DND-41 (cell line): Measurements from ENCODE around the gene GPR32.
"Not testable (repeated sequence)": the region's sequence is repeated elsewhere in the genome, so short reads cannot be mapped to it uniquely, and the experiment has no call there.

Experiments used
- ATAC-seq: fragments of 200-7000 bp; cut with Tn5 transposase; 3 replicates; pipeline ENCODE4 v1.9.1; 2021; ENCODE audit warnings: low read depth; ENCODE audit not compliant: insufficient read depth
- DNase-seq: peaks from one replicate; pipeline ENCODE4 v3.0.0-alpha.2; 2020
- H2AFZ ChIP-seq: 2 replicates; pipeline ENCODE4 v1.6.0; 2012; ENCODE audit warnings: low read depth, low read length
- H3K27ac ChIP-seq: 2 replicates; pipeline ENCODE4 v1.5.1; 2012; ENCODE audit warnings: low read length, inconsistent platforms
- H3K27me3 ChIP-seq: fragments of 200-600 bp; sonication (generic); 2 replicates; pipeline ENCODE4 v1.6.0; 2012; ENCODE audit warnings: low read length, mild to moderate bottlenecking, inconsistent platforms; ENCODE audit not compliant: insufficient read depth, poor library complexity
- H3K36me3 ChIP-seq: 2 replicates; pipeline ENCODE4 v1.5.1; 2012; ENCODE audit warnings: low read length, inconsistent platforms; ENCODE audit not compliant: insufficient read depth
- H3K4me1 ChIP-seq: 2 replicates; pipeline ENCODE4 v1.5.1; 2012; ENCODE audit warnings: mild to moderate bottlenecking, low read length; ENCODE audit not compliant: insufficient read depth
- H3K4me2 ChIP-seq: 2 replicates; pipeline ENCODE4 v1.6.0; 2012; ENCODE audit warnings: mild to moderate bottlenecking, moderate library complexity, low read length, inconsistent platforms; ENCODE audit not compliant: insufficient read depth
- H3K4me3 ChIP-seq, 2 experiments: fragments of 200-600 bp in 1 of 2; shearing (Covaris generic) in 1 of 2; 2 replicates each; pipeline ENCODE4 v1.5.1; 2012 to 2016; ENCODE audit warnings: inconsistent platforms in 2 of 2, low read length in 2 of 2, mild to moderate bottlenecking in 2 of 2, low read depth in 1 of 2, moderate library complexity in 1 of 2
- H3K79me2 ChIP-seq: 2 replicates; pipeline ENCODE4 v1.6.0; 2012; ENCODE audit warnings: low read length, inconsistent platforms; ENCODE audit not compliant: insufficient read depth
- H3K9ac ChIP-seq: 2 replicates; pipeline ENCODE4 v1.6.0; 2012; ENCODE audit warnings: low read depth, mild to moderate bottlenecking, inconsistent platforms, low read length, moderate library complexity
- H3K9me3 ChIP-seq: 2 replicates; pipeline ENCODE4 v1.5.1; 2012; ENCODE audit warnings: low read length, moderate library complexity, mild to moderate bottlenecking, inconsistent platforms; ENCODE audit not compliant: insufficient read depth, severe bottlenecking
- H4K20me1 ChIP-seq: 2 replicates; pipeline ENCODE4 v1.6.0; 2012; ENCODE audit warnings: low read length; ENCODE audit not compliant: insufficient read depth
- EZH2 ChIP-seq: IDR thresholded peaks from 3 replicates; pipeline ENCODE4 v1.6.1; 2012; ENCODE audit warnings: borderline replicate concordance, low read depth, mild to moderate bottlenecking, moderate library complexity, low read length, inconsistent platforms; ENCODE audit not compliant: severe bottlenecking
- TF ChIP-seq, protein P1 (sequence below): IDR thresholded peaks from 2 replicates; pipeline ENCODE4 v1.5.1; 2012; ENCODE audit warnings: borderline replicate concordance, low read length, moderate library complexity, mild to moderate bottlenecking; ENCODE audit not compliant: poor library complexity, severe bottlenecking; ENCODE audit errors: extremely low read depth

Gene GPR32

GRCh38 chr19:50768277-50768676 lies 2.0 kb upstream of the GPR32 start:
- Histone ChIP-seq H4K20me1 (no peaks in the 10 kb centered on the region), H3K79me2 (no peaks in the 10 kb centered on the region), H3K36me3 (no peaks in the 10 kb centered on the region), H3K27ac (no peak overlapping the region), H3K9ac (no peak overlapping the region), H3K4me3 (no peak overlapping the region), H2AFZ (no peak overlapping the region), H3K4me1 (no peaks in the 10 kb centered on the region), H3K27me3 (no peaks in the 10 kb centered on the region), H3K4me2 (no peak overlapping the region), H3K9me3 (no peaks in the 10 kb centered on the region)
- ATAC-seq (no peak), DNase-seq (no peak)
- TF ChIP-seq, protein P1, sequence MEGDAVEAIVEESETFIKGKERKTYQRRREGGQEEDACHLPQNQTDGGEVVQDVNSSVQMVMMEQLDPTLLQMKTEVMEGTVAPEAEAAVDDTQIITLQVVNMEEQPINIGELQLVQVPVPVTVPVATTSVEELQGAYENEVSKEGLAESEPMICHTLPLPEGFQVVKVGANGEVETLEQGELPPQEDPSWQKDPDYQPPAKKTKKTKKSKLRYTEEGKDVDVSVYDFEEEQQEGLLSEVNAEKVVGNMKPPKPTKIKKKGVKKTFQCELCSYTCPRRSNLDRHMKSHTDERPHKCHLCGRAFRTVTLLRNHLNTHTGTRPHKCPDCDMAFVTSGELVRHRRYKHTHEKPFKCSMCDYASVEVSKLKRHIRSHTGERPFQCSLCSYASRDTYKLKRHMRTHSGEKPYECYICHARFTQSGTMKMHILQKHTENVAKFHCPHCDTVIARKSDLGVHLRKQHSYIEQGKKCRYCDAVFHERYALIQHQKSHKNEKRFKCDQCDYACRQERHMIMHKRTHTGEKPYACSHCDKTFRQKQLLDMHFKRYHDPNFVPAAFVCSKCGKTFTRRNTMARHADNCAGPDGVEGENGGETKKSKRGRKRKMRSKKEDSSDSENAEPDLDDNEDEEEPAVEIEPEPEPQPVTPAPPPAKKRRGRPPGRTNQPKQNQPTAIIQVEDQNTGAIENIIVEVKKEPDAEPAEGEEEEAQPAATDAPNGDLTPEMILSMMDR, result no peak
- TF ChIP-seq EZH2, result no peak

- TF ChIP-seq, protein P1, result no peak
- no peak for TF ChIP-seq EZH2
- H3K9ac ChIP-seq, result no peak overlapping the region
Measured at GRCh38 chr19:50770888-50771287, 624 bp downstream of the GPR32 start.

DNA sequence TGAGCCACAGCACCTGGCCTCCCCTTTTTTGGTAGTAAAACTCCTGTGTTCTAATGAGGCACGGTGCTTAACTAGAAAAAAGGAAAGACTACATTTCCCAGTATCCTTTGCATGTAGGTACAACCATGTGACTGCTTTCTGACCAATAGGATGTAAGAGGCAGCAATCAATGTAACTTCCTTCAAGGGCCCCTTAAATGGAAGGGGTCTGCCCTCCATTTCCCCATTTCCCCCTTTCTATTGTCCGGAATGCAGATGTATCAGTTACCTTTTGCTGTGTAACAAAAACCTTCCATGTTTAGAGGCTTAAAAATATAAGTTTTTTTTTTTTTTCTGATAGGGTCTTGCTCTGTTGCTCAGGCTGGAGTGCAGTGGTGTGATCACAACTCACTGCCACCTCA lies 2.2 kb downstream of the GPR32 start:
- peaks cover 4% of the 10 kb centered on the region for H3K4me1 ChIP-seq
- H4K20me1 ChIP-seq, result peaks cover under 1% of the 10 kb centered on the region; the same call in 1 of the 2 replicates
- TF ChIP-seq, protein P1, result no peak
- no peak for TF ChIP-seq EZH2
- no peak overlapping the region for H3K9ac ChIP-seq
- no peak overlapping the region for H3K27ac ChIP-seq
- H3K79me2 ChIP-seq, result no peaks in the 10 kb centered on the region
- no peak overlapping the region for H3K4me3 ChIP-seq
- no peak overlapping the region for H2AFZ ChIP-seq
- H3K36me3 ChIP-seq, result no peaks in the 10 kb centered on the region
- H3K9me3 ChIP-seq, result no peaks in the 10 kb centered on the region
- ATAC-seq (peak; percentile 64; the same call in 2 of the 3 replicates), DNase-seq (no peak)
- H3K27me3 ChIP-seq, result peaks cover 9% of the 10 kb centered on the region
- no peak overlapping the region for H3K4me2 ChIP-seq

More at GRCh38 chr19:50770888-50771287, 624 bp downstream of the GPR32 start:
- no peak for ATAC-seq
- H3K27ac ChIP-seq, result no peak overlapping the region
- H3K4me1 ChIP-seq, result no peaks in the 10 kb centered on the region
- H3K79me2 ChIP-seq, result no peaks in the 10 kb centered on the region
- DNase-seq, result no peak
- no peaks in the 10 kb centered on the region for H3K9me3 ChIP-seq
- H3K4me3 ChIP-seq, result no peak overlapping the region
- no peaks in the 10 kb centered on the region for H3K27me3 ChIP-seq
- H3K4me2 ChIP-seq, result no peak overlapping the region
- no peaks in the 10 kb centered on the region for H4K20me1 ChIP-seq
- H2AFZ ChIP-seq, result no peak overlapping the region
- H3K36me3 ChIP-seq, result no peaks in the 10 kb centered on the region

DNA sequence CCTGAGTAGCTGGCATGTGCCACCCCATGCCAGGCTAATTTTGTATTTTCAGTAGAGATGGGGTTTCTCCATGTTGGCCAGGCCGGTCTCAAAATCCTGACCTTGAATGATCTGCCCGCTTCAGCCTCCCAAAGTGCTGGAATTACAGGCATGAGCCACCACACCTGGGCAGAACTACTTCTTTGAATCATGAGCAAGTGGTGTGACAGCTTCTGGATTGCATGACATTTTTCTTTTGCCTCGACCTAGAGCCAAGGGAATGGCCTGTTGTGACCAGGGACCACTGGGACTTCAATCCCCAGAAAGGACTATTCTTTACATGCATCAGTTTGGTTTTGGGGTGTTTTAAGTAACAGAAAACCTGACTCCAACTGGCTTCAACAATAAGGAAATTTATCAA lies 2.6 kb downstream of the GPR32 start:
- H3K9me3 ChIP-seq, H3K4me2 ChIP-seq, H3K4me3 ChIP-seq, H2AFZ ChIP-seq, H3K4me1 ChIP-seq, H3K27ac ChIP-seq, H3K36me3 ChIP-seq, ATAC-seq, H4K20me1 ChIP-seq, H3K79me2 ChIP-seq, DNase-seq, H3K9ac ChIP-seq: not testable (repeated sequence)
- H3K27me3 ChIP-seq, result peaks cover 13% of the 10 kb centered on the region

DNA sequence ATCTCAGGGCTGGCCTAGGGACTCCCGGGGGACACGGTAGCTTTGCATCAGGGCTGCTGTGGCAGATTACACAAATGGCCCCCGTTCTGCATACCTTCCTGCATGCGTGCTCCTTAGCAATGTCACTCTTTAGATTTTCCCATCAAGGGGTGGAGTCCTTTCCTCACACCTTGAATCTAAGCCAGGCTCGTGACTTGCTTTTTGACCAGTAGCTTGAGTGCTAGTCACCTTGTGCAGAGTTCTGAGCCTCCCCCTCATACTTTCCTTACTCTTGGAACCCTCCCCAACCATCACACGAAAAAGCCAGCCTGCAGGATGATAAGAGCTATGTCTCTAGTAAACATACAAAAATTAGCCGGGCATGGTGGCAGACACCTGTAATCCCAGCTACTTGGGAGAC lies 3.2 kb downstream of the GPR32 start:
- ATAC-seq, result not testable (repeated sequence)

More for the DNA sequence above, 3.2 kb downstream of the GPR32 start:
- H3K4me3 ChIP-seq, H4K20me1 ChIP-seq, H3K36me3 ChIP-seq, H3K79me2 ChIP-seq, H3K9ac ChIP-seq, DNase-seq, H3K4me2 ChIP-seq, H2AFZ ChIP-seq, H3K9me3 ChIP-seq, H3K27ac ChIP-seq: not testable (repeated sequence)
- Histone ChIP-seq H3K27me3 (peaks cover 18% of the 10 kb centered on the region), H3K4me1 (peaks cover 13% of the 10 kb centered on the region)
